GM18870 (cell line): ENCODE measurements around the gene IFNG-AS1.

Experiments
- ATAC-seq: cut with Tn5 transposase; IDR thresholded peaks from one replicate; pipeline ENCODE4 v1.9.1; 2021; ENCODE audit warnings: moderate library complexity; ENCODE audit not compliant: unreplicated experiment

The IFNG-AS1 gene

GRCh38 chr12:68034567-68034966, 45.3 kb downstream of the IFNG-AS1 start:
- ATAC-seq = no peak

GRCh38 chr12:68036642-68037041, 47.4 kb downstream of the IFNG-AS1 start:
- no peak for ATAC-seq

GRCh38 chr12:68037616-68038255, 48.5 kb downstream of the IFNG-AS1 start:
- no peak for ATAC-seq

GRCh38 chr12:68038650-68039049, 49.4 kb downstream of the IFNG-AS1 start:
- no peak for ATAC-seq

- peak; percentile 41 for ATAC-seq
These were observed 51.3 kb downstream of the IFNG-AS1 start for GRCh38 chr12:68040450-68041075.

- peak; percentile 89 for ATAC-seq
These were observed 53.0 kb downstream of the IFNG-AS1 start for GRCh38 chr12:68042212-68042699.

- no peak for ATAC-seq
These were observed 54.2 kb downstream of the IFNG-AS1 start for GRCh38 chr12:68043435-68043834.

GRCh38 chr12:68048648-68049297, 59.5 kb downstream of the IFNG-AS1 start:
- no peak for ATAC-seq

- ATAC-seq = no peak
These were observed 67.1 kb downstream of the IFNG-AS1 start for GRCh38 chr12:68056300-68056699.

GRCh38 chr12:68063900-68064590, 74.8 kb downstream of the IFNG-AS1 start:
- no peak for ATAC-seq

GRCh38 chr12:68065163-68065562, 75.9 kb downstream of the IFNG-AS1 start:
- ATAC-seq = no peak

- ATAC-seq = no peak
These were observed 76.4 kb downstream of the IFNG-AS1 start for GRCh38 chr12:68065687-68066086.

- no peak for ATAC-seq
These were observed 78.6 kb downstream of the IFNG-AS1 start for GRCh38 chr12:68067762-68068376.

GRCh38 chr12:68069275-68069674, 80.0 kb downstream of the IFNG-AS1 start:
- no peak for ATAC-seq
